Measurements from ENCODE around the gene GPC3. TPM values are rescaled to one million over a fixed set of nuclear protein-coding genes. Genes with fewer than 3 reads are reported as not detected.
A peak's percentile ranks its signal among the peaks of the same experiment; 100 is the strongest.

The GPC3 gene
- total and polyA plus RNA-seq, 2 of the 4 experiments (the other 2 are of a cell fraction), result not detected

DNA sequence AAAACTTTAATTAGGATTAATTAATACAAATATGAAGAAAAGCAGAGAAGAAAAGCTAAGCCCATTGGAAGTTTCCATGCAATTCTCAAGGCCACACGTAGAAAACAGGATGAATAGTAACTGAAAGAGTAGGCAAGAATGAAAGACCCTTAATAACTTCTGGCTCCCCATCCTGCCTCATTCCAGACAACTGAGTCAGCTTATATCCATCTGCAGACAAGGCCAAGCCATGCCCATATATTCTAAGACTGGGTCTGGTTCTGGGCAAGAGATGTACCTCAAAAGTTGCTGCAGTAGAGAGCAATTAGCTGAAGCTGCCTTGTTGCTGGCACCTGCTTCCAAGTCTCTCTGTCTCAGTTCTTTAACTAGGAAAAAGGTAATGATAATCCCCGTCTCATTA, 244.1 kb downstream of the GPC3 start:
- H4K8ac ChIP-seq (ENCODE audit: low read depth in 2 of 2, low read length in 2 of 2), result no peak overlapping the region
- intact Hi-C loops (cut with micrococcal nuclease), result no loop called here
- H2BK20ac ChIP-seq (ENCODE audit: low read depth, low read length), result no peak overlapping the region
- ChIA-PET CTCF (no interaction called here), POLR2A (ENCODE audit: unreplicated experiment) (no interaction called here)
- H3K36me3 ChIP-seq (ENCODE audit: control insufficient read depth, insufficient read depth, low read length), result no peaks in the 10 kb centered on the region
- H3K79me1 ChIP-seq (ENCODE audit: low read depth in 1 of 2, low read length in 2 of 2), result no peaks in the 10 kb centered on the region
- no peak overlapping the region for H4K5ac ChIP-seq (ENCODE audit: low read depth, low read length)
- in situ Hi-C loops (cut with MboI; ENCODE audit: low sequenced_read_pairs), result no loop called here
- H2BK15ac ChIP-seq (ENCODE audit: low read depth, low read length), result no peak overlapping the region
- ATAC-seq (ENCODE audit: low read depth) (no peak), DNase-seq (peak; percentile 13)
- H3K4me1 ChIP-seq (ENCODE audit: control insufficient read depth, insufficient read depth, low read length), result no peaks in the 10 kb centered on the region
- H2BK120ac ChIP-seq (ENCODE audit: low read depth, low read length), result no peak overlapping the region
- H3K27me3 ChIP-seq (ENCODE audit: control insufficient read depth, insufficient read depth, low read length), result peaks cover 3% of the 10 kb centered on the region; the same call in 1 of the 2 replicates
- H3K9me1 ChIP-seq (ENCODE audit: insufficient read depth, low read length), result no peaks in the 10 kb centered on the region
- no TSS peak for BruUV-seq (replicated peaks)
- dilution Hi-C loops (cut with HindIII; ENCODE audit: low sequenced_read_pairs, unreplicated experiment), result no loop called here
- no peak overlapping the region for H3K14ac ChIP-seq (replicated peaks; ENCODE audit: low read depth, low read length)
- no peak overlapping the region for H2BK5ac ChIP-seq (ENCODE audit: low read depth, low read length, poor library complexity, severe bottlenecking)
- H3K56ac ChIP-seq (ENCODE audit: extremely low read depth, insufficient read depth, low read length), result no peak overlapping the region
- TF ChIP-seq NFE2L2 (IDR thresholded peaks at IDR 0.05; ENCODE audit: low read depth, low read length) (no peak), SMC3 (IDR thresholded peaks at IDR 0.05; ENCODE audit: low read depth, low read length) (no peak), FOS (IDR thresholded peaks at IDR 0.05; ENCODE audit: low read depth, low read length) (no peak), CHD1 (IDR thresholded peaks at IDR 0.05; ENCODE audit: low read depth, low read length) (no peak), POLR2A (IDR thresholded peaks at IDR 0.05; ENCODE audit: low read depth, low read length) (no peak), RAD21 (IDR thresholded peaks at IDR 0.05; ENCODE audit: low read length) (no peak), RFX5 (IDR thresholded peaks at IDR 0.05; ENCODE audit: low read depth, low read length) (no peak), BHLHE40 (IDR thresholded peaks at IDR 0.05; ENCODE audit: low read depth, low read length) (no peak), RCOR1 (IDR thresholded peaks at IDR 0.05; ENCODE audit: insufficient replicate concordance, low read length) (no peak), MAZ (IDR thresholded peaks at IDR 0.05; ENCODE audit: borderline replicate concordance, low read depth, low read length) (no peak), CEBPB (IDR thresholded peaks at IDR 0.05; ENCODE audit: low read depth, low read length) (no peak)
- TF ChIP-seq, protein P1, sequence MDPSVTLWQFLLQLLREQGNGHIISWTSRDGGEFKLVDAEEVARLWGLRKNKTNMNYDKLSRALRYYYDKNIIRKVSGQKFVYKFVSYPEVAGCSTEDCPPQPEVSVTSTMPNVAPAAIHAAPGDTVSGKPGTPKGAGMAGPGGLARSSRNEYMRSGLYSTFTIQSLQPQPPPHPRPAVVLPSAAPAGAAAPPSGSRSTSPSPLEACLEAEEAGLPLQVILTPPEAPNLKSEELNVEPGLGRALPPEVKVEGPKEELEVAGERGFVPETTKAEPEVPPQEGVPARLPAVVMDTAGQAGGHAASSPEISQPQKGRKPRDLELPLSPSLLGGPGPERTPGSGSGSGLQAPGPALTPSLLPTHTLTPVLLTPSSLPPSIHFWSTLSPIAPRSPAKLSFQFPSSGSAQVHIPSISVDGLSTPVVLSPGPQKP (IDR thresholded peaks at IDR 0.05; ENCODE audit: borderline replicate concordance, low read depth, low read length), result no peak
- TF ChIP-seq, protein P2, sequence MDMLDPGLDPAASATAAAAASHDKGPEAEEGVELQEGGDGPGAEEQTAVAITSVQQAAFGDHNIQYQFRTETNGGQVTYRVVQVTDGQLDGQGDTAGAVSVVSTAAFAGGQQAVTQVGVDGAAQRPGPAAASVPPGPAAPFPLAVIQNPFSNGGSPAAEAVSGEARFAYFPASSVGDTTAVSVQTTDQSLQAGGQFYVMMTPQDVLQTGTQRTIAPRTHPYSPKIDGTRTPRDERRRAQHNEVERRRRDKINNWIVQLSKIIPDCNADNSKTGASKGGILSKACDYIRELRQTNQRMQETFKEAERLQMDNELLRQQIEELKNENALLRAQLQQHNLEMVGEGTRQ (IDR thresholded peaks at IDR 0.05; ENCODE audit: low read depth, low read length), result no peak
- TF ChIP-seq, protein P3, sequence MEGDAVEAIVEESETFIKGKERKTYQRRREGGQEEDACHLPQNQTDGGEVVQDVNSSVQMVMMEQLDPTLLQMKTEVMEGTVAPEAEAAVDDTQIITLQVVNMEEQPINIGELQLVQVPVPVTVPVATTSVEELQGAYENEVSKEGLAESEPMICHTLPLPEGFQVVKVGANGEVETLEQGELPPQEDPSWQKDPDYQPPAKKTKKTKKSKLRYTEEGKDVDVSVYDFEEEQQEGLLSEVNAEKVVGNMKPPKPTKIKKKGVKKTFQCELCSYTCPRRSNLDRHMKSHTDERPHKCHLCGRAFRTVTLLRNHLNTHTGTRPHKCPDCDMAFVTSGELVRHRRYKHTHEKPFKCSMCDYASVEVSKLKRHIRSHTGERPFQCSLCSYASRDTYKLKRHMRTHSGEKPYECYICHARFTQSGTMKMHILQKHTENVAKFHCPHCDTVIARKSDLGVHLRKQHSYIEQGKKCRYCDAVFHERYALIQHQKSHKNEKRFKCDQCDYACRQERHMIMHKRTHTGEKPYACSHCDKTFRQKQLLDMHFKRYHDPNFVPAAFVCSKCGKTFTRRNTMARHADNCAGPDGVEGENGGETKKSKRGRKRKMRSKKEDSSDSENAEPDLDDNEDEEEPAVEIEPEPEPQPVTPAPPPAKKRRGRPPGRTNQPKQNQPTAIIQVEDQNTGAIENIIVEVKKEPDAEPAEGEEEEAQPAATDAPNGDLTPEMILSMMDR (conservative IDR thresholded peaks at IDR 0.05; ENCODE audit: low read depth, low read length), result no peak
- no peaks in the 10 kb centered on the region for H4K20me1 ChIP-seq (ENCODE audit: insufficient read depth, low read length)
- WGBS, 2 experiments (ENCODE audit: extremely low coverage in 2 of 2, insufficient read length in 1 of 2), result no CpG with 5 or more reads among the region's 2 CpGs
- no peaks in the 10 kb centered on the region for H3K9me3 ChIP-seq (ENCODE audit: control insufficient read depth, insufficient read depth, low read length)
- no peak overlapping the region for H2AFZ ChIP-seq (replicated peaks; ENCODE audit: low read length, poor library complexity)
- no peak overlapping the region for H3K9ac ChIP-seq (ENCODE audit: low read depth, low read length)
- no peak overlapping the region for H4K91ac ChIP-seq (ENCODE audit: insufficient read depth, low read depth, low read length)
- H2AK5ac ChIP-seq (ENCODE audit: low read depth, low read length), result no peak overlapping the region
- no peak overlapping the region for H3K18ac ChIP-seq (ENCODE audit: low read depth, low read length)
- H3K27ac ChIP-seq (ENCODE audit: insufficient read depth, low read length), result no peak overlapping the region
- no peak overlapping the region for H2AK9ac ChIP-seq (replicated peaks; ENCODE audit: low read depth, low read length, poor library complexity)
- H3K4me3 ChIP-seq (ENCODE audit: insufficient read depth, low read depth, low read length), result no peak overlapping the region
- H3K4me2 ChIP-seq (ENCODE audit: low read depth, low read length), result no peak overlapping the region
- H3K23ac ChIP-seq (ENCODE audit: low read depth, low read length), result no peak overlapping the region
- no peak overlapping the region for H3K4ac ChIP-seq (ENCODE audit: low read depth, low read length)

Measured in IMR-90 (cell line).